Ureter (tissue), 1 donor: ENCODE data around the gene CFL2. TPM values are rescaled to one million over a fixed set of nuclear protein-coding genes. Genes with fewer than 3 reads are reported as not detected.
"Not testable (repeated sequence)": the region's sequence is repeated elsewhere in the genome, so short reads cannot be mapped to it uniquely, and the experiment has no call there.

Experiments
- DNase-seq: peaks from one replicate; pipeline ENCODE4 v3.0.0-alpha.2; 2020; ENCODE audit warnings: low spot score
- total RNA-seq: library from RNA; stranded (reverse); gene quantifications from one replicate; pipeline ENCODE4 v1.2.4, GENCODE V29; 2023
- donor health status: DM: yes; HTN: yes; CAD: no.

The CFL2 gene
- 56.7 TPM for total RNA-seq

DNA sequence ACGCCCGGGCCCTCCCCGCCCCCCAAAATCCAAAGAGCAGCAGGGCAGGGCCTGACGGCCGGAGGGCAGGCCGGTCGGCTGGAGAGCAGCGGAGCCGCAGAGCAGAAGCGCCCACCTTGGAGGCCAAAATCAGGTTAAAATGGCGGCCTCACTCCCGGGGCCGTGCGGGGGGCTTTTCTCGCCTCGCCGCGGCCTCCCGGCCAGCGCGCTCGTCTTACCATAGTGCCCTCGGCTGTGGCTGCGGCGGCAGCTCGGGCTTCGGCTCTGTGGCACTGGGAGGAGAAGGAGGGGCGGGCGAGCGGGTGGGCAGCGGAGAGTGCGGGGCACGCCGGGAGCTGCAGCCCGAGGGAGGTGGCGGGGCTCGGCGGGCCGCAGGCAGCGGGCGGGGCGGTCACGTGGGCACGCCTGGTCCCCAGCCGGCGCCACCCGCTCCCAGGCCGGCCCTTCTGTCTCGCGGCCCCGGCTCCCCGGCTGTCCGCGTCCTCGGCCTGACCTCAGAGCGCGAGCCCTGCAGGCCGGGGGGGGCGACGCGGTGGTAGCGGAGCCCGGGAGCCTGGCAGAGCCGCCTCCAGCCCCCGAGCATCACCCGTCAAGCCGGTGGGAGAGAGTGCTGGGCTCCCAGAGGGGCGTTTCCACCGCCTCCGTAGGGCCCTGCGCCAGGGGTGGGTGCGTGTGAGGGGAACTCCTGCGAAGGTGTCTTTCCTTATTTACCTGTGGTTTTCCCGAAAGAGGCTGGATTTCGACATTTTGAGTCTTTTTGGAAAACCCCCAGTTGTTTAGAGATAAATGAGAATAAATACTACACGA, at the start of gene CFL2:
Gene CFL2, minus strand, starts transcription at position 274 of the 807 bp plus-strand sequence. Its CDS starts 53 bp downstream, at position 221.
- peak; percentile 83 for DNase-seq

DNA sequence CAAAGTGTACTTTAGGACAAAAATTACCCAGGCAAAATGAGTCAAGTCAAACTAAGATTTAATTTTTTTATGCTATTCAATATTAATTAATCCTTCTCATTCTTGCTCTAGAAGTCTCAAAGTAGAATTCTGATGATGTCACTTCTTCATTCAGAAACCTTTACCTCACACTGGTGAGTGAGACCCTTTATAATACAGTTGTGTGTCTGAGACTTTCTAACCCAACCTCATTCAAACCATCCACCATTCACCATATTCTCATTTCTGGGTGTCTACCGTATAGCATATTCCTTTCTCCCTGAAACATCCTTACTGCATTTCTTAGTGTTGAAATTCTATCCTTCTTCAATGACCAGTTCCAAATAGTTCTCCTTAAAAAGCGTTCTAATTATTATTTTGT, 40.8 kb upstream of the CFL2 start:
- no peak for DNase-seq

GRCh38 chr14:34754687-34755086, 40.3 kb upstream of the CFL2 start:
- DNase-seq, result no peak

GRCh38 chr14:34750670-34751069, 36.3 kb upstream of the CFL2 start:
- no peak for DNase-seq

- no peak for DNase-seq
Measured at GRCh38 chr14:34750233-34750632, 35.8 kb upstream of the CFL2 start.

DNA sequence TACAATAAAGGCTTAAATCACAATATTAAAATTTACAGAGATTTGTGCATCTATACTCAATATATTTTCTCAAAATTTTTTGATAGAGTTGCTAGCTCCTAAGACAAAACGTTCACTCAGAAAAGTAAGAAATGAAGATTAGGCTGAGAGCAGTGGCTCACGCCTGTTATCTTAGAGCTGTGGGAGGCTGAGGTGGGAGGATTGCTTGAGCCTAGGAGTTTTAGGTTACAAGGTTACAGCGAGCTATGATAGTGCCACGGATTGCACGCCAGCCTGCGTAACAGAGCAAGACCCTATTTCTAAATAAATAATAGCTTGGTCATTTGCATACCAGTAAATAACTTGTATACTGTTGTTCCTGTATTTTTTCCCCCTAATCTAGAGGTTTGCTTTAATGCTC, 35.0 kb upstream of the CFL2 start:
- DNase-seq, result no peak

DNA sequence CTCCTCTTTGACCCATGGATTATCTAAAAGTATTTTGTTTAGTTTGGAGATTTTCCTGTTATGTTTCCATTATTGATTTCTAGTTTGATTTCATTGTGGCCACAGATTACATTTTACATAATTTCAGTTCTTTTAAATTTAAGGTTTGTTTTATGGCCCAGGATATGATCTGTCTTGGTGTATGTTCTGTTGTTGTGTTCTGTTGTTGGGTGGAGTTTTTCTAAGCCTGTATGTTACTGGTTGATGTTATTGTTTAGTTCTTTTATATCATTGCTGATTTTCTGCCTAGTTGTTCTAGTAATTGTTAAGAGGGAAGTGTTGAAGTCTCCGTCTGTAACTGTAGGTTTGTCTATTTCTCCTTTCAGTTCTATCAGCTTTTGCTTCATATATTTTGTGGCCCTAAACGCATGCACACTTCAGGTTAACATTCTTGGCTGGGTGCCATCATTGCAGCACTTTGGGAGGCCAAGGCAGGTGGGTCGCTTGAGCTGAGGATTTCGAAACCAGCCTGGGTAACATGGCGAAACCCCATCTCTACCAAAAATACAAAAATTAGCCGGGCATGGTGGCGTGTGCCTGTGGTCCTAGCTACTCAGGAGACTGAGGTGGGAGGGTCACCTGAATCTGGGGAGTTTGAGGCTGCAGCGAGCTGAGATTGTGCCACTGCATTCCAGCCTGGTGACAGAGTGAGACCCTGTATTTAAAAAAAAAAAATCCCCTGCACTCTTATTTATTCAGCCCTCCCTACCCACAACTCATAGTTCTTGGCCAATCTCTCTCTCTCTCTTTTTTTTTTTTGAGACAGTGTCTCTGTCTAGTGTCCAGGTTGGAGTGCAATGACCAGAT, 28.1 kb upstream of the CFL2 start:
- no peak for DNase-seq

DNA sequence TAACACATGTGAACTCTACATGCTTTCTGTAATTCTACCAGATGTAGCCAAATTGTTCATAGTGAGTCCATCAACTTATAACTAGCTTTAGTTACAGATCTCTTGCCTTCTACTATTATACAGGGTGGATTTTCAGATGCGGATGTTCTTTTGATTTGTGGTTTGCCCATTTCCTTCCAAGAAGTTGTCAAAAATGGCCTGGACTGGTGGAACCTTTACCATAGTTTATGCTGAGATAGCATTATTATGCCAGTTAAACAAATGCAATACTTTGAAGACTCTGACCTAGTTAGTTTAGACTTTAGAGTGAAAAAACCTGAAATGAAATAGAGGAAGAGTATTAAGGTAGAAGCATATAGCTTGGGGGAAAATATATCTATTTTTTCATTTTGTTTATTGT, 27.4 kb upstream of the CFL2 start:
- no peak for DNase-seq

- not testable (repeated sequence) for DNase-seq
Measured at GRCh38 chr14:34740139-34740538, 25.7 kb upstream of the CFL2 start.

GRCh38 chr14:34737079-34737478, 22.7 kb upstream of the CFL2 start:
- not testable (repeated sequence) for DNase-seq

- DNase-seq, result no peak
Measured at GRCh38 chr14:34733245-34733644, 18.9 kb upstream of the CFL2 start.

DNA sequence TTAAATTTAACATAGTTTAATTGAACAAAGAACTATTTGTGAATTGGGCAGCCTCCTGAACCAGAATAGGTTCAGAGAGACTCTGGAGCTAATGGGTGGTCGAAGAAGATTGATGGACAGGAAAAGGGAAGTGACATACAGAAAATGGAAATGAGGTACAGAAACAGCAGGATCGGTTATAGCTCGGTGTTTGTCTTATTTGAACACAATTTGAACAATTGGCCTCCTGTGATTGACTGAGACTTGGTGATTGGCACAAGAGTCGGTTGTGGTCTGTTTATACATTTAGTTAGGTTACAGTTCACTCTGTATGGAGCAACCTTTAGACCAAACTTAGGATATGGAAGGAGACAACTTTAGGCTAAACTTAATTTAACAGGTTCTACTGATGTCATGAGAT, 18.4 kb upstream of the CFL2 start:
- no peak for DNase-seq

DNA sequence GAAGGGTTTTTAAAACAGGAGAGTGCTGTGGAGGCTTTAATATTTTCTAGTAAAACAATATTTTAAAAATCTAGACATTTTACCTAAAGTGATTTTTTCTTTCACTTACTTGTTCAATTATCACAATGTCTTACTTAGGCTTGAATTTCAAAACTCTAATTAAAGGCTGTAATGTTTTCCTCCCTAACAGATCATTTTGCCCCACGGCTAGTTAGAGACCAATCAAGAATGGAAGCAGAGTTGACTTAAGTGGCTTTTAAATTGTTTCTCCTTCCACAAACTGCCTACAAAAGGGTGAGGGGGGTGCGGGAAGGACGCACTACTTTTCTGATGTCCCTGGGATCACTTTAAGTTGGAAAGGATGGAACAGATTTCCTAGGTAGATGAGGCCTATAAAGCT, 9.5 kb upstream of the CFL2 start:
- no peak for DNase-seq

GRCh38 chr14:34722723-34723545, 8.5 kb upstream of the CFL2 start:
- DNase-seq, result no peak

DNA sequence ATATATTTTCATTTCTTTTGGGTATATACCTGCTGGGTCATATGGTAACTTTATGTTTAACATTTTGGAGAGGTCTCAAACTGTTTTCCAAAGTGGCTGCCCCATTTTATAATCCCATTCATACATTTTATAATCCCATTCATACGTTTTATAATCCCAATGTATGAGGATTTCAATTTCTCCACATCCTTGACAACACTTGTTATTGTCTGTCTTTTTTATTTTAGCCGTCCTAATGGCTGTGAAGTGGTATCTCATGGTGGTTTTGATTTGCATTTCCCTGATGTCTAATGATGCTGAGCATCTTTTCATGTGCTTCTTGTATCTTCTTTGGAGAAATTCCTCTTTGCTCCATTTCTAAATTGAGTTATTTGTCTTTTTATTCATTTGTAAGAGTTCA, 6.7 kb upstream of the CFL2 start:
- DNase-seq, result no peak

GRCh38 chr14:34718750-34719304, 4.4 kb upstream of the CFL2 start:
- DNase-seq, result no peak

GRCh38 chr14:34715127-34715863, 902 bp upstream of the CFL2 start:
- DNase-seq, result no peak

GRCh38 chr14:34713681-34714319, 593 bp downstream of the CFL2 start:
- no peak for DNase-seq

- no peak for DNase-seq
Measured at GRCh38 chr14:34713122-34713680, 1.2 kb downstream of the CFL2 start.
